HepG2 (cell line): ENCODE results near the gene CLPSL2. TPM values are rescaled to one million over a fixed set of nuclear protein-coding genes. Genes with fewer than 3 reads are reported as not detected.

Experiments
- AGO1 ChIP-seq: fragments of 200-400 bp; formaldehyde crosslinking; IDR thresholded peaks from 2 replicates; pipeline ENCODE4 v1.6.1; 2017; ENCODE audit warnings: mild to moderate bottlenecking, low read depth, low read length, moderate library complexity; ENCODE audit not compliant: poor library complexity, severe bottlenecking
- DMAP1 ChIP-seq: IDR thresholded peaks from 2 replicates; pipeline ENCODE4 v1.6.1; 2016
- KLF16 ChIP-seq, 2 experiments: sonication (generic) in 1 of 2; formaldehyde crosslinking in 1 of 2; IDR thresholded peaks; 2 replicates each; pipeline versions ENCODE4 v1.6.1 to v1.8.0; 2016 to 2023; ENCODE audit warnings: missing genetic modification reagents in 2 of 2, missing compliant biosample characterization in 1 of 2
- MED8 ChIP-seq: sonication (generic); formaldehyde crosslinking; IDR thresholded peaks from 2 replicates; pipeline ENCODE4 v1.8.1; 2023; ENCODE audit warnings: mild to moderate bottlenecking, missing genetic modification reagents; ENCODE audit not compliant: insufficient replicate concordance
- NR1H2 ChIP-seq: sonication (generic); formaldehyde crosslinking; IDR thresholded peaks from 2 replicates; pipeline ENCODE4 v1.8.1; 2022; ENCODE audit warnings: low read depth, missing genetic modification reagents, borderline replicate concordance
- PRMT3 ChIP-seq: sonication (generic); formaldehyde crosslinking; IDR thresholded peaks from 2 replicates; pipeline ENCODE4 v1.8.1; 2022; ENCODE audit warnings: low read depth, mild to moderate bottlenecking, moderate library complexity, missing genetic modification reagents, borderline replicate concordance
- SRSF4 ChIP-seq: fragments of 200-400 bp; formaldehyde crosslinking; IDR thresholded peaks from one replicate; pipeline ENCODE4 v1.6.1; 2018; ENCODE audit warnings: mild to moderate bottlenecking, low read depth, low read length, moderate library complexity; ENCODE audit not compliant: poor library complexity, severe bottlenecking
- STAT5B ChIP-seq: sonication (generic); formaldehyde crosslinking; IDR thresholded peaks from 2 replicates; pipeline ENCODE4 v1.4.0; 2020; ENCODE audit warnings: missing genetic modification reagents
- TBX3 ChIP-seq: fragments of 450-650 bp; IDR thresholded peaks from 2 replicates; pipeline ENCODE4 v1.6.1; 2017; ENCODE audit warnings: antibody characterized with exemption, mild to moderate bottlenecking, inconsistent platforms, borderline replicate concordance
- U2AF2 ChIP-seq: fragments of 200-400 bp; formaldehyde crosslinking; IDR thresholded peaks from 2 replicates; pipeline ENCODE4 v1.6.1; 2017; ENCODE audit warnings: low read depth, mild to moderate bottlenecking, low read length
- ZGPAT ChIP-seq: IDR thresholded peaks from 2 replicates; pipeline ENCODE4 v1.6.1; 2016; ENCODE audit warnings: mild to moderate bottlenecking
- ZNF362 ChIP-seq: sonication (generic); formaldehyde crosslinking; IDR thresholded peaks from 2 replicates; pipeline ENCODE4 v1.4.0; 2020; ENCODE audit warnings: missing genetic modification reagents, mild to moderate bottlenecking, borderline replicate concordance
- ZNF660 ChIP-seq: sonication (generic); formaldehyde crosslinking; IDR thresholded peaks from 2 replicates; pipeline ENCODE4 v1.5.1; 2020; ENCODE audit warnings: mild to moderate bottlenecking, low read depth, missing genetic modification reagents, borderline replicate concordance
- ZNF740 ChIP-seq: sonication (generic); formaldehyde crosslinking; IDR thresholded peaks from 2 replicates; pipeline ENCODE4 v1.4.0; 2020; ENCODE audit warnings: missing genetic modification reagents
- polyA plus RNA-seq, 8 experiments: library from polyadenylated mRNA; depleted of rRNA in 3 of 8; stranded (reverse) in 7 of 8; unstranded in 1 of 8; fragments of >200 nt; fragmentation: Illumina TruSeq in 4 of 8; extraction: Trizol in 4 of 8; gene quantifications; 2 replicates each; pipeline versions ENCODE4 v1.2.1 to v1.2.3, GENCODE V29; 2011 to 2016; ENCODE audit warnings: low read depth in 4 of 8, missing spikeins in 1 of 8, mixed read lengths in 1 of 8; ENCODE audit not compliant: insufficient read depth in 1 of 8
- total RNA-seq, 5 experiments: library from RNA; depleted of rRNA; stranded (reverse); fragments of >200 nt; fragmentation: Illumina TruSeq; extraction: Trizol; gene quantifications; 2 replicates each; pipeline ENCODE4 v1.2.3, GENCODE V29; 2016; ENCODE audit warnings: low read depth in 1 of 5
- TF ChIP-seq, protein P1 (sequence below): sonication (generic); formaldehyde crosslinking; IDR thresholded peaks from 2 replicates; pipeline ENCODE4 v1.5.0; 2020; ENCODE audit warnings: mild to moderate bottlenecking, missing genetic modification reagents, borderline replicate concordance
- TF ChIP-seq, protein P2 (sequence below): IDR thresholded peaks from 2 replicates; pipeline ENCODE4 v1.6.1; 2016; ENCODE audit warnings: low read depth

The CLPSL2 gene
- total and polyA plus RNA-seq, 2 of the 13 experiments (the other 11 are each of a cell fraction or from before 2014, with no cell fraction given), result not detected

GRCh38 chr6:35742842-35743241 is 33.6 kb upstream of the CLPSL2 start (continued):
- TF ChIP-seq, protein P1, sequence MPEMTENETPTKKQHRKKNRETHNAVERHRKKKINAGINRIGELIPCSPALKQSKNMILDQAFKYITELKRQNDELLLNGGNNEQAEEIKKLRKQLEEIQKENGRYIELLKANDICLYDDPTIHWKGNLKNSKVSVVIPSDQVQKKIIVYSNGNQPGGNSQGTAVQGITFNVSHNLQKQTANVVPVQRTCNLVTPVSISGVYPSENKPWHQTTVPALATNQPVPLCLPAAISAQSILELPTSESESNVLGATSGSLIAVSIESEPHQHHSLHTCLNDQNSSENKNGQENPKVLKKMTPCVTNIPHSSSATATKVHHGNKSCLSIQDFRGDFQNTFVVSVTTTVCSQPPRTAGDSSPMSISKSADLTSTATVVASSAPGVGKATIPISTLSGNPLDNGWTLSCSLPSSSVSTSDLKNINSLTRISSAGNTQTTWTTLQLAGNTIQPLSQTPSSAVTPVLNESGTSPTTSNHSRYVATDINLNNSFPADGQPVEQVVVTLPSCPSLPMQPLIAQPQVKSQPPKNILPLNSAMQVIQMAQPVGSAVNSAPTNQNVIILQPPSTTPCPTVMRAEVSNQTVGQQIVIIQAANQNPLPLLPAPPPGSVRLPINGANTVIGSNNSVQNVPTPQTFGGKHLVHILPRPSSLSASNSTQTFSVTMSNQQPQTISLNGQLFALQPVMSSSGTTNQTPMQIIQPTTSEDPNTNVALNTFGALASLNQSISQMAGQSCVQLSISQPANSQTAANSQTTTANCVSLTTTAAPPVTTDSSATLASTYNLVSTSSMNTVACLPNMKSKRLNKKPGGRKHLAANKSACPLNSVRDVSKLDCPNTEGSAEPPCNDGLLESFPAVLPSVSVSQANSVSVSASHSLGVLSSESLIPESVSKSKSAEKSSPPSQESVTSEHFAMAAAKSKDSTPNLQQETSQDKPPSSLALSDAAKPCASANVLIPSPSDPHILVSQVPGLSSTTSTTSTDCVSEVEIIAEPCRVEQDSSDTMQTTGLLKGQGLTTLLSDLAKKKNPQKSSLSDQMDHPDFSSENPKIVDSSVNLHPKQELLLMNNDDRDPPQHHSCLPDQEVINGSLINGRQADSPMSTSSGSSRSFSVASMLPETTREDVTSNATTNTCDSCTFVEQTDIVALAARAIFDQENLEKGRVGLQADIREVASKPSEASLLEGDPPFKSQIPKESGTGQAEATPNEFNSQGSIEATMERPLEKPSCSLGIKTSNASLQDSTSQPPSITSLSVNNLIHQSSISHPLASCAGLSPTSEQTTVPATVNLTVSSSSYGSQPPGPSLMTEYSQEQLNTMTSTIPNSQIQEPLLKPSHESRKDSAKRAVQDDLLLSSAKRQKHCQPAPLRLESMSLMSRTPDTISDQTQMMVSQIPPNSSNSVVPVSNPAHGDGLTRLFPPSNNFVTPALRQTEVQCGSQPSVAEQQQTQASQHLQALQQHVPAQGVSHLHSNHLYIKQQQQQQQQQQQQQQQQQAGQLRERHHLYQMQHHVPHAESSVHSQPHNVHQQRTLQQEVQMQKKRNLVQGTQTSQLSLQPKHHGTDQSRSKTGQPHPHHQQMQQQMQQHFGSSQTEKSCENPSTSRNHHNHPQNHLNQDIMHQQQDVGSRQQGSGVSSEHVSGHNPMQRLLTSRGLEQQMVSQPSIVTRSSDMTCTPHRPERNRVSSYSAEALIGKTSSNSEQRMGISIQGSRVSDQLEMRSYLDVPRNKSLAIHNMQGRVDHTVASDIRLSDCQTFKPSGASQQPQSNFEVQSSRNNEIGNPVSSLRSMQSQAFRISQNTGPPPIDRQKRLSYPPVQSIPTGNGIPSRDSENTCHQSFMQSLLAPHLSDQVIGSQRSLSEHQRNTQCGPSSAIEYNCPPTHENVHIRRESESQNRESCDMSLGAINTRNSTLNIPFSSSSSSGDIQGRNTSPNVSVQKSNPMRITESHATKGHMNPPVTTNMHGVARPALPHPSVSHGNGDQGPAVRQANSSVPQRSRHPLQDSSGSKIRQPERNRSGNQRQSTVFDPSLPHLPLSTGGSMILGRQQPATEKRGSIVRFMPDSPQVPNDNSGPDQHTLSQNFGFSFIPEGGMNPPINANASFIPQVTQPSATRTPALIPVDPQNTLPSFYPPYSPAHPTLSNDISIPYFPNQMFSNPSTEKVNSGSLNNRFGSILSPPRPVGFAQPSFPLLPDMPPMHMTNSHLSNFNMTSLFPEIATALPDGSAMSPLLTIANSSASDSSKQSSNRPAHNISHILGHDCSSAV (CRISPR knock-in tag), result no peak
- TF ChIP-seq ZGPAT (CRISPR knock-in tag) (no peak), MED8 (peak; percentile 64), ZNF740 (CRISPR knock-in tag) (no peak), KLF16 (CRISPR knock-in tag; IDR thresholded peaks at IDR 0.05) (no peak), STAT5B (CRISPR knock-in tag) (no peak), TBX3 (no peak), AGO1 (no peak), U2AF2 (no peak), ZNF362 (no peak; the same call in 1 of the 2 replicates), PRMT3 (CRISPR knock-in tag) (no peak), ZNF660 (no peak), NR1H2 (no peak), DMAP1 (CRISPR knock-in tag) (no peak), SRSF4 (no peak)
- TF ChIP-seq, protein P2, sequence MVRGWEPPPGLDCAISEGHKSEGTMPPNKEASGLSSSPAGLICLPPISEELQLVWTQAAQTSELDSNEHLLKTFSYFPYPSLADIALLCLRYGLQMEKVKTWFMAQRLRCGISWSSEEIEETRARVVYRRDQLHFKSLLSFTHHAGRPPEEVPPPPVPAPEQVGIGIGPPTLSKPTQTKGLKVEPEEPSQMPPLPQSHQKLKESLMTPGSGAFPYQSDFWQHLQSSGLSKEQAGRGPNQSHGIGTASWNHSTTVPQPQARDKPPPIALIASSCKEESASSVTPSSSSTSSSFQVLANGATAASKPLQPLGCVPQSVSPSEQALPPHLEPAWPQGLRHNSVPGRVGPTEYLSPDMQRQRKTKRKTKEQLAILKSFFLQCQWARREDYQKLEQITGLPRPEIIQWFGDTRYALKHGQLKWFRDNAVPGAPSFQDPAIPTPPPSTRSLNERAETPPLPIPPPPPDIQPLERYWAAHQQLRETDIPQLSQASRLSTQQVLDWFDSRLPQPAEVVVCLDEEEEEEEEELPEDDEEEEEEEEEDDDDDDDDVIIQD (CRISPR knock-in tag), result no peak
